CD14-positive monocyte (primary cell): Measurements from ENCODE around the gene FHIT. TPM values are rescaled to one million over a fixed set of nuclear protein-coding genes. Genes with fewer than 3 reads are reported as not detected.
A peak's percentile ranks its signal among the peaks of the same experiment; 100 is the strongest.

Experiments used
- DNase-seq, 3 donors: peaks; one replicate each; pipeline ENCODE4 v3.0.0-alpha.2; 2011 to 2022
- H2AFZ ChIP-seq: 2 replicates; pipeline ENCODE4 v1.6.0; 2012; ENCODE audit warnings: mild to moderate bottlenecking, low read depth, low read length, inconsistent platforms; ENCODE audit not compliant: insufficient read depth, poor library complexity, severe bottlenecking
- H3K27ac ChIP-seq, 2 donors: 1 replicate in 1 of 2; 2 replicates in 1 of 2; pipeline ENCODE4 v1.5.1; 2012 to 2013; ENCODE audit warnings: low read length in 2 of 2, control low read depth in 1 of 2, inconsistent platforms in 1 of 2, low read depth in 1 of 2, mild to moderate bottlenecking in 1 of 2
- H3K27me3 ChIP-seq, 2 donors: one replicate each; pipeline versions ENCODE4 v1.6.0 to v1.6.1; 2011 to 2013; ENCODE audit warnings: low read length in 2 of 2; ENCODE audit not compliant: control insufficient read depth in 2 of 2, insufficient read depth in 2 of 2
- H3K36me3 ChIP-seq, 2 donors: replicated peaks in 1 of 2; 1 replicate in 1 of 2; 2 replicates in 1 of 2; pipeline versions ENCODE4 v1.5.1 to v1.6.1; 2012 to 2013; ENCODE audit warnings: low read length in 2 of 2, control low read depth in 1 of 2, inconsistent platforms in 1 of 2, mild to moderate bottlenecking in 1 of 2; ENCODE audit not compliant: insufficient read depth in 2 of 2, control insufficient read depth in 1 of 2
- H3K4me1 ChIP-seq, 2 donors: 1 replicate in 1 of 2; 2 replicates in 1 of 2; pipeline versions ENCODE4 v1.5.1 to v1.6.1; 2012 to 2013; ENCODE audit warnings: low read length in 2 of 2, control low read depth in 1 of 2, inconsistent platforms in 1 of 2, mild to moderate bottlenecking in 1 of 2, moderate library complexity in 1 of 2; ENCODE audit not compliant: insufficient read depth in 2 of 2, control insufficient read depth in 1 of 2
- H3K4me2 ChIP-seq: replicated peaks from 2 replicates; pipeline ENCODE3; 2012; ENCODE audit warnings: low read length, moderate library complexity, mild to moderate bottlenecking; ENCODE audit not compliant: poor library complexity, severe bottlenecking; ENCODE audit errors: extremely low read depth
- H3K4me3 ChIP-seq, 3 experiments: fragments of 200-600 bp in 1 of 3; sonication (generic) in 1 of 3; replicated peaks in 1 of 3; 1 replicate in 2 of 3; 2 replicates in 1 of 3; pipeline ENCODE4 v1.5.1; 2011 to 2013; ENCODE audit warnings: low read length in 3 of 3, mild to moderate bottlenecking in 3 of 3, control low read depth in 2 of 3, low read depth in 2 of 3, inconsistent platforms in 1 of 3, moderate library complexity in 1 of 3
- H3K79me2 ChIP-seq: 2 replicates; pipeline ENCODE4 v1.6.0; 2012; ENCODE audit warnings: mild to moderate bottlenecking, control low read depth, inconsistent platforms, low read length, moderate library complexity; ENCODE audit not compliant: insufficient read depth
- H3K9ac ChIP-seq: 2 replicates; pipeline ENCODE4 v1.6.0; 2017; ENCODE audit warnings: low read length, mild to moderate bottlenecking; ENCODE audit not compliant: insufficient read depth, poor library complexity, severe bottlenecking
- H3K9me3 ChIP-seq, 2 donors: replicated peaks in 1 of 2; 1 replicate in 1 of 2; 2 replicates in 1 of 2; pipeline versions ENCODE4 v1.5.1 to v1.6.1; 2012 to 2013; ENCODE audit warnings: low read length in 2 of 2, control low read depth in 1 of 2; ENCODE audit not compliant: control insufficient read depth in 1 of 2, insufficient read depth in 1 of 2
- H4K20me1 ChIP-seq: 2 replicates; pipeline ENCODE4 v1.6.0; 2012; ENCODE audit warnings: mild to moderate bottlenecking, low read length, control low read depth, moderate library complexity; ENCODE audit not compliant: insufficient read depth
- H3K27ac Mint-ChIP-seq, 7 donors: one replicate each; pipeline ENCODE4 v1.8.0; 2020; ENCODE audit warnings: mild to moderate bottlenecking in 7 of 7, mixed read lengths in 7 of 7, moderate library complexity in 6 of 7, inconsistent platforms in 2 of 7
- H3K27me3 Mint-ChIP-seq, 3 donors: one replicate each; pipeline ENCODE4 v1.8.0; 2021 to 2022; ENCODE audit warnings: low read depth in 3 of 3, mild to moderate bottlenecking in 3 of 3, mixed read lengths in 3 of 3, moderate library complexity in 3 of 3, inconsistent platforms in 1 of 3
- H3K36me3 Mint-ChIP-seq, 2 donors: one replicate each; pipeline ENCODE4 v1.8.0; 2020; ENCODE audit warnings: mixed read lengths in 2 of 2, inconsistent platforms in 1 of 2, mild to moderate bottlenecking in 1 of 2
- H3K4me1 Mint-ChIP-seq: one replicate; pipeline ENCODE4 v1.8.0; 2020; ENCODE audit warnings: mild to moderate bottlenecking, mixed read lengths
- H3K4me3 Mint-ChIP-seq, 2 donors: one replicate each; pipeline ENCODE4 v1.8.0; 2020; ENCODE audit warnings: mild to moderate bottlenecking in 2 of 2, mixed read lengths in 2 of 2, moderate library complexity in 1 of 2
- H3K9me3 Mint-ChIP-seq, 7 donors: one replicate each; pipeline ENCODE4 v1.8.0; 2020 to 2022; ENCODE audit warnings: mixed read lengths in 7 of 7, mild to moderate bottlenecking in 6 of 7, moderate library complexity in 6 of 7, inconsistent platforms in 2 of 7
- WGBS: methylation state at CpG from one replicate; pipeline ENCODE4 v1.1.5; 2013; ENCODE audit warnings: missing lambda C conversion rate; ENCODE audit not compliant: insufficient coverage; 5-methylcytosine and 5-hydroxymethylcytosine counted together
- intact Hi-C, 2 donors: fragments of 100-400 bp; cut with micrococcal nuclease; formaldehyde crosslinking; loops; one replicate each; pipeline versions ENCODE4 v1.15.0 to v1.15.1; 2023
- polyA plus RNA-seq, 3 donors: library from polyadenylated mRNA; depleted of rRNA in 1 of 3; unstranded in 2 of 3; stranded (reverse) in 1 of 3; fragments of 300-500 nt in 2 of 3; fragments of >200 nt in 1 of 3; fragmentation: Illumina TruSeq in 2 of 3; gene quantifications; 1 replicate in 2 of 3; 2 replicates in 1 of 3; pipeline ENCODE4 v1.2.3, GENCODE V29; 2012 to 2021
- TF ChIP-seq, protein P1 (sequence below): fragments of 200-600 bp; IDR thresholded peaks from one replicate; pipeline ENCODE4 v1.8.0; 2022; ENCODE audit warnings: antibody characterized with exemption, mild to moderate bottlenecking

Gene FHIT
- polyA plus RNA-seq, 3 donors: 1.7 to 3.4 (median 3.2) TPM

- Histone ChIP-seq H2AFZ (no peak overlapping the region), H4K20me1 (no peaks in the 10 kb centered on the region), H3K79me2 (no peaks in the 10 kb centered on the region), H3K9ac (no peak overlapping the region), H3K27ac (no peak overlapping the region), H3K4me2 (no peak overlapping the region), H3K27me3 (no peaks in the 10 kb centered on the region), H3K9me3 (no peaks in the 10 kb centered on the region), H3K36me3 (no peaks in the 10 kb centered on the region), H3K4me3 (no peak overlapping the region), H3K4me1 (no peaks in the 10 kb centered on the region)
- no peaks in the 10 kb centered on the region for H3K4me1 Mint-ChIP-seq
- H3K27me3 Mint-ChIP-seq: no peaks in the 10 kb centered on the region
- peaks cover 0 to 3% (median 0%) of the 10 kb centered on the region in 7 donors for H3K9me3 Mint-ChIP-seq
- no peak overlapping the region for H3K4me3 Mint-ChIP-seq
- peak in 1 of 3 donors; percentile 4 for DNase-seq
- TF ChIP-seq, protein P1, sequence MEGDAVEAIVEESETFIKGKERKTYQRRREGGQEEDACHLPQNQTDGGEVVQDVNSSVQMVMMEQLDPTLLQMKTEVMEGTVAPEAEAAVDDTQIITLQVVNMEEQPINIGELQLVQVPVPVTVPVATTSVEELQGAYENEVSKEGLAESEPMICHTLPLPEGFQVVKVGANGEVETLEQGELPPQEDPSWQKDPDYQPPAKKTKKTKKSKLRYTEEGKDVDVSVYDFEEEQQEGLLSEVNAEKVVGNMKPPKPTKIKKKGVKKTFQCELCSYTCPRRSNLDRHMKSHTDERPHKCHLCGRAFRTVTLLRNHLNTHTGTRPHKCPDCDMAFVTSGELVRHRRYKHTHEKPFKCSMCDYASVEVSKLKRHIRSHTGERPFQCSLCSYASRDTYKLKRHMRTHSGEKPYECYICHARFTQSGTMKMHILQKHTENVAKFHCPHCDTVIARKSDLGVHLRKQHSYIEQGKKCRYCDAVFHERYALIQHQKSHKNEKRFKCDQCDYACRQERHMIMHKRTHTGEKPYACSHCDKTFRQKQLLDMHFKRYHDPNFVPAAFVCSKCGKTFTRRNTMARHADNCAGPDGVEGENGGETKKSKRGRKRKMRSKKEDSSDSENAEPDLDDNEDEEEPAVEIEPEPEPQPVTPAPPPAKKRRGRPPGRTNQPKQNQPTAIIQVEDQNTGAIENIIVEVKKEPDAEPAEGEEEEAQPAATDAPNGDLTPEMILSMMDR: no peak
- H3K27ac Mint-ChIP-seq: no peak overlapping the region
- intact Hi-C loops: no loop called here
- WGBS: no CpG with 5 or more reads among the region's 2 CpGs
- no peaks in the 10 kb centered on the region for H3K36me3 Mint-ChIP-seq
Measured at GRCh38 chr3:60720736-60721135, 530.5 kb downstream of the FHIT start.

- H3K4me2 ChIP-seq: no peak overlapping the region
- no peaks in the 10 kb centered on the region for H3K79me2 ChIP-seq
- H3K9me3 Mint-ChIP-seq: peaks cover 0 to 16% (median 5%) of the 10 kb centered on the region in 7 donors
- no peak overlapping the region for H3K9ac ChIP-seq
- intact Hi-C loops: no loop called here
- no peak overlapping the region for H3K4me3 Mint-ChIP-seq
- no peaks in the 10 kb centered on the region for H3K27me3 Mint-ChIP-seq
- TF ChIP-seq, protein P1: no peak
- H3K27me3 ChIP-seq: no peaks in the 10 kb centered on the region
- no peak overlapping the region for H3K27ac Mint-ChIP-seq
- H3K4me3 ChIP-seq: no peak overlapping the region
- H3K9me3 ChIP-seq: no peaks in the 10 kb centered on the region
- no peaks in the 10 kb centered on the region for H3K36me3 Mint-ChIP-seq
- no CpG with 5 or more reads among the region's 3 CpGs for WGBS
- DNase-seq: no peak
- H4K20me1 ChIP-seq: no peaks in the 10 kb centered on the region
- no peak overlapping the region for H3K27ac ChIP-seq
- H3K4me1 Mint-ChIP-seq: no peaks in the 10 kb centered on the region
- H3K36me3 ChIP-seq: no peaks in the 10 kb centered on the region
- H3K4me1 ChIP-seq: no peaks in the 10 kb centered on the region
- H2AFZ ChIP-seq: no peak overlapping the region
Measured at GRCh38 chr3:60716573-60716972, 534.7 kb downstream of the FHIT start.
